Measurements from ENCODE around the gene IL32. TPM values are rescaled to one million over a fixed set of nuclear protein-coding genes. Genes with fewer than 3 reads are reported as not detected.

Gene IL32
- polyA plus RNA-seq, 1 donor from 2014 or later, result not detected

DNA sequence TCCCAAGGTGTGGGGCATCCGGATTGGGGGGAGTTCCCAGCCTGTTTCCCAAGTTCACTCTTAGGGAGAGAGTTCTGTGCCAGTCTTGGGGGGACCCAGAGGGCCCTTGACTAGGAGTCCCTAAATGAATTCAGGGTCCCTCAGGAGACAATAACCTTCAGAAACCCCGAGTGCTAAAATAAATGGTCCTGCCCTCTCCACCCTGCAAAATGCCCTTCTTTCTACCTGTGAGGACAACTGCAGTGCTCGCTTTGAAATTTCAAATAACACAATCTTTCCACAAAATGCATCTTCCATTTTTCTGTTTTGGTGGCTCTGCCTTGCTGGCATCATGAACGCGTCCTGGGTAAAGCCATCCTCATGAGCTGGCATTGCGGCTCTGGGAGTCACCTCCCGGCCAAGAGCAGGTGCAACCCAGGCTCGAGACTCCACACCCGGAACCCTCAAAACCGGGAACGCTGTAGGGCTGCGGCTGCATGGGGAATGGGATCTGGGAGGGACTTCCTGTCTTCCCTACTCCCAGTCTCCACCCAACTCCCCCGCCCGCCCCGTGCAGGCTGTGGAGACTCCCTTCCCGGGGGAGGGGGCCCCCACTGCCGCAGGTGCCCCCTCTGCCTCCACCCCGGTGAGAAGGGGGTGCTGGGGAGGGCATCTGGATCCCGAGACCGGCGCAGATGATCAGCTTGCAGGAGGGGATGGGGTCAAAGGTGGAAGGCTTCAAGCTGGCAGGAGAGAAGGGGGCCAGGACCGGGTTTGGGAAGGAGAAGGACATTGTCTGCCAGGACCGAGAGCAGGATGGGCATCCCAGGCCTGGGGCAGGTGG, 46.8 kb downstream of the IL32 start, which contains the start of gene ZNF205:
Gene ZNF205 (plus strand): TSS at position 529 of the 823 bp plus-strand sequence. CDS start 845 bp downstream, outside the sequence.
- no peaks in the 10 kb centered on the region for H3F3A ChIP-seq (ENCODE audit: insufficient read depth, low read length, poor library complexity, severe bottlenecking)
- H3K9me3 ChIP-seq (ENCODE audit: low read length), result no peaks in the 10 kb centered on the region
- H3K9me2 ChIP-seq (ENCODE audit: insufficient read depth, low read length), result no peaks in the 10 kb centered on the region
- H3K4me3 ChIP-seq (ENCODE audit: low read length), result peak within 1 kb of the TSS; percentile 72
- H3K27ac ChIP-seq (ENCODE audit: low read length), result peak within 1 kb of the TSS; percentile 22
- no peaks in the 10 kb centered on the region for H3K36me3 ChIP-seq (ENCODE audit: insufficient read depth, low read length)
- H3K9ac ChIP-seq (ENCODE audit: low read length), result peak within 1 kb of the TSS; percentile 77
- no peaks in the 10 kb centered on the region for H3K27me3 ChIP-seq (ENCODE audit: insufficient read depth, low read depth, low read length)
- TF ChIP-seq MXI1 (conservative IDR thresholded peaks at IDR 0.05; ENCODE audit: poor library complexity, severe bottlenecking) (peak; percentile 63), RAD21 (conservative IDR thresholded peaks at IDR 0.05) (peak; percentile 28), POLR2AphosphoS5 (IDR thresholded peaks at IDR 0.05) (peak; percentile 82), EZH2 (IDR thresholded peaks at IDR 0.05; ENCODE audit: borderline replicate concordance, insufficient read depth, low read length, poor library complexity, severe bottlenecking) (no peak), SMC3 (conservative IDR thresholded peaks at IDR 0.05; ENCODE audit: poor library complexity) (peak; percentile 40), EP300 (conservative IDR thresholded peaks at IDR 0.05; ENCODE audit: poor library complexity, severe bottlenecking) (peak; percentile 47), TAF1 (IDR thresholded peaks at IDR 0.05; ENCODE audit: low read depth) (peak; percentile 96)
- TF ChIP-seq, protein P1, sequence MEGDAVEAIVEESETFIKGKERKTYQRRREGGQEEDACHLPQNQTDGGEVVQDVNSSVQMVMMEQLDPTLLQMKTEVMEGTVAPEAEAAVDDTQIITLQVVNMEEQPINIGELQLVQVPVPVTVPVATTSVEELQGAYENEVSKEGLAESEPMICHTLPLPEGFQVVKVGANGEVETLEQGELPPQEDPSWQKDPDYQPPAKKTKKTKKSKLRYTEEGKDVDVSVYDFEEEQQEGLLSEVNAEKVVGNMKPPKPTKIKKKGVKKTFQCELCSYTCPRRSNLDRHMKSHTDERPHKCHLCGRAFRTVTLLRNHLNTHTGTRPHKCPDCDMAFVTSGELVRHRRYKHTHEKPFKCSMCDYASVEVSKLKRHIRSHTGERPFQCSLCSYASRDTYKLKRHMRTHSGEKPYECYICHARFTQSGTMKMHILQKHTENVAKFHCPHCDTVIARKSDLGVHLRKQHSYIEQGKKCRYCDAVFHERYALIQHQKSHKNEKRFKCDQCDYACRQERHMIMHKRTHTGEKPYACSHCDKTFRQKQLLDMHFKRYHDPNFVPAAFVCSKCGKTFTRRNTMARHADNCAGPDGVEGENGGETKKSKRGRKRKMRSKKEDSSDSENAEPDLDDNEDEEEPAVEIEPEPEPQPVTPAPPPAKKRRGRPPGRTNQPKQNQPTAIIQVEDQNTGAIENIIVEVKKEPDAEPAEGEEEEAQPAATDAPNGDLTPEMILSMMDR (IDR thresholded peaks at IDR 0.05; ENCODE audit: poor library complexity, severe bottlenecking), result no peak
- TF ChIP-seq, protein P2, sequence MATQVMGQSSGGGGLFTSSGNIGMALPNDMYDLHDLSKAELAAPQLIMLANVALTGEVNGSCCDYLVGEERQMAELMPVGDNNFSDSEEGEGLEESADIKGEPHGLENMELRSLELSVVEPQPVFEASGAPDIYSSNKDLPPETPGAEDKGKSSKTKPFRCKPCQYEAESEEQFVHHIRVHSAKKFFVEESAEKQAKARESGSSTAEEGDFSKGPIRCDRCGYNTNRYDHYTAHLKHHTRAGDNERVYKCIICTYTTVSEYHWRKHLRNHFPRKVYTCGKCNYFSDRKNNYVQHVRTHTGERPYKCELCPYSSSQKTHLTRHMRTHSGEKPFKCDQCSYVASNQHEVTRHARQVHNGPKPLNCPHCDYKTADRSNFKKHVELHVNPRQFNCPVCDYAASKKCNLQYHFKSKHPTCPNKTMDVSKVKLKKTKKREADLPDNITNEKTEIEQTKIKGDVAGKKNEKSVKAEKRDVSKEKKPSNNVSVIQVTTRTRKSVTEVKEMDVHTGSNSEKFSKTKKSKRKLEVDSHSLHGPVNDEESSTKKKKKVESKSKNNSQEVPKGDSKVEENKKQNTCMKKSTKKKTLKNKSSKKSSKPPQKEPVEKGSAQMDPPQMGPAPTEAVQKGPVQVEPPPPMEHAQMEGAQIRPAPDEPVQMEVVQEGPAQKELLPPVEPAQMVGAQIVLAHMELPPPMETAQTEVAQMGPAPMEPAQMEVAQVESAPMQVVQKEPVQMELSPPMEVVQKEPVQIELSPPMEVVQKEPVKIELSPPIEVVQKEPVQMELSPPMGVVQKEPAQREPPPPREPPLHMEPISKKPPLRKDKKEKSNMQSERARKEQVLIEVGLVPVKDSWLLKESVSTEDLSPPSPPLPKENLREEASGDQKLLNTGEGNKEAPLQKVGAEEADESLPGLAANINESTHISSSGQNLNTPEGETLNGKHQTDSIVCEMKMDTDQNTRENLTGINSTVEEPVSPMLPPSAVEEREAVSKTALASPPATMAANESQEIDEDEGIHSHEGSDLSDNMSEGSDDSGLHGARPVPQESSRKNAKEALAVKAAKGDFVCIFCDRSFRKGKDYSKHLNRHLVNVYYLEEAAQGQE (IDR thresholded peaks at IDR 0.05; ENCODE audit: borderline replicate concordance), result peak; percentile 66
- H3K79me2 ChIP-seq (replicated peaks; ENCODE audit: insufficient read depth, low read length), result peaks cover 21% of the 10 kb centered on the region
- peak within 1 kb of the TSS; percentile 89 for H3K4me2 ChIP-seq (ENCODE audit: low read length)
- H2AFZ ChIP-seq (ENCODE audit: low read depth, low read length), result peak within 1 kb of the TSS; percentile 92
- no peaks in the 10 kb centered on the region for H4K20me1 ChIP-seq (ENCODE audit: insufficient read depth)

DNA sequence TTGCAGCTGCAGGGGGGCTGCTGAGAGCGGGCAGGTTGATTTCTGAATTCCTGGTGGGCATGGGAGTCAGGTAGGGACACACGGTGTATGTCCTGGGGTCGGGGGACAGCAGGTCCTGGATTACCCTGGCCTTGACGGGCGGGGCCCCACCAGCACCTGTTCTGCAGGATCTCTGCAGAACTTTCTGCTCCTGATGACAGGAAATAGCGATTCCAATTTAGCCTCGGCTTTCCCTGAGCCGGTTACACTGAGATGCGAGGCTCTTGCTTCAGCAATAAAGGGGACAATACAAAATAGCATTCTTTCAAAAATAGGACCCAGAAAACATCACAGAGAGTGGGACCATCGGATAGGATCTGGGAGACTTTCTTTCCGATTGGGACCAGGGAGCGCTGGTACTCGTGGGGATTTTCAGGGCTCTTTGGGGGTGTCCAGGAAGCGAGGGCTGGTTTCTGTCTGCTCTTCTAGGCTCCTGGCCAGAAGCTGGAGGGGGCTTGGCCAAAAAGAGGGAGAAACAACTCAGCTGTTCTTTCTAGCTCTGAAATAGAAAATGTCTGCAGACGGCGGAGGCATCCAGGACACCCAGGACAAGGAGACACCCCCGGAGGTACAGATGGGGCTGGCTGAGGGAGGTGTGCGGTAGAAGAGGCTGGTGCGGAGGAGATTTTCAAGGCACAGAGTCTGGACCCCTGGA, 47.6 kb downstream of the IL32 start:
- no peaks in the 10 kb centered on the region for H3K9me2 ChIP-seq (ENCODE audit: insufficient read depth, low read length)
- peak overlapping the region; percentile 89 for H3K4me2 ChIP-seq (ENCODE audit: low read length)
- peaks cover 21% of the 10 kb centered on the region for H3K79me2 ChIP-seq (replicated peaks; ENCODE audit: insufficient read depth, low read length)
- no peaks in the 10 kb centered on the region for H3F3A ChIP-seq (ENCODE audit: insufficient read depth, low read length, poor library complexity, severe bottlenecking)
- peak overlapping the region; percentile 77 for H3K9ac ChIP-seq (ENCODE audit: low read length)
- peak overlapping the region; percentile 22 for H3K27ac ChIP-seq (ENCODE audit: low read length)
- no peaks in the 10 kb centered on the region for H4K20me1 ChIP-seq (ENCODE audit: insufficient read depth)
- H2AFZ ChIP-seq (ENCODE audit: low read depth, low read length), result peak overlapping the region; percentile 92
- no peak for TF ChIP-seq RAD21 (conservative IDR thresholded peaks at IDR 0.05)
- H3K36me3 ChIP-seq (ENCODE audit: insufficient read depth, low read length), result no peaks in the 10 kb centered on the region
- no peaks in the 10 kb centered on the region for H3K27me3 ChIP-seq (ENCODE audit: insufficient read depth, low read depth, low read length)
- peak overlapping the region; percentile 72 for H3K4me3 ChIP-seq (ENCODE audit: low read length)
- H3K9me3 ChIP-seq (ENCODE audit: low read length), result no peaks in the 10 kb centered on the region
